Peyer's patch (tissue), 4 donors: ENCODE results near the gene CBARP.

Experiments
- CTCF ChIP-seq, 6 experiments: fragments of 450-650 bp in 4 of 6; fragments of 200-600 bp in 2 of 6; sonication (generic) in 1 of 6; IDR thresholded peaks; one replicate each; pipeline ENCODE4 v1.5.1; 2017 to 2019; ENCODE audit warnings: antibody characterized with exemption in 6 of 6, mild to moderate bottlenecking in 3 of 6, moderate library complexity in 1 of 6
- POLR2A ChIP-seq, 2 donors: fragments of 450-650 bp; IDR thresholded peaks; one replicate each; pipeline ENCODE4 v1.5.1; 2017; ENCODE audit warnings: antibody characterized with exemption in 2 of 2, mild to moderate bottlenecking in 2 of 2, moderate library complexity in 2 of 2

GRCh38 chr19:1217366-1217765 lies 20.4 kb downstream of the CBARP start:
- TF ChIP-seq CTCF (IDR thresholded peaks at IDR 0.05) (no peak), POLR2A (IDR thresholded peaks at IDR 0.05) (no peak)
